CD4-positive, alpha-beta T cell (primary cell): ENCODE results near the gene ABHD16B. TPM values are rescaled to one million over a fixed set of nuclear protein-coding genes. Genes with fewer than 3 reads are reported as not detected.
"Not testable (repeated sequence)": the region's sequence is repeated elsewhere in the genome, so short reads cannot be mapped to it uniquely, and the experiment has no call there.

ENCODE experiments used
- ATAC-seq: fragments of 200-7000 bp; cut with Tn5 transposase; one replicate; pipeline ENCODE4 v1.10.0; 2022; ENCODE audit warnings: mild to moderate bottlenecking; ENCODE audit not compliant: poor library complexity
- CTCF ChIA-PET: fragments of 350-600 bp; sonication (Branson Sonifier 250); formaldehyde crosslinking; loops from one replicate; lab custom pipeline; 2021; ENCODE audit warnings: antibody characterized with exemption, inconsistent platforms; lab: Charles Lee
- POLR2A ChIA-PET: fragments of 350-600 bp; sonication (Branson Sonifier 250); formaldehyde crosslinking; loops from one replicate; lab custom pipeline; 2021; ENCODE audit warnings: antibody characterized with exemption, inconsistent platforms; lab: Charles Lee
- DNase-seq, 14 experiments: peaks; one replicate each; pipeline ENCODE4 v3.0.0-alpha.2; 2013 to 2020; ENCODE audit warnings: mixed read lengths in 2 of 14
- H3K27ac ChIP-seq, 2 donors: one replicate each; pipeline versions ENCODE4 v1.5.1 to v1.7.0; 2013; ENCODE audit warnings: low read length in 2 of 2, low read depth in 1 of 2, mild to moderate bottlenecking in 1 of 2
- H3K27me3 ChIP-seq, 2 experiments: 1 replicate in 1 of 2; 2 replicates in 1 of 2; pipeline versions ENCODE4 v1.6.1 to v1.7.0; 2013; ENCODE audit warnings: low read length in 2 of 2, control low read depth in 1 of 2, mild to moderate bottlenecking in 1 of 2, moderate library complexity in 1 of 2; ENCODE audit not compliant: insufficient read depth in 2 of 2, control insufficient read depth in 1 of 2
- H3K36me3 ChIP-seq: one replicate; pipeline ENCODE4 v1.6.1; 2013; ENCODE audit warnings: low read length, control low read depth; ENCODE audit not compliant: insufficient read depth
- H3K4me1 ChIP-seq: one replicate; pipeline ENCODE4 v1.6.1; 2013; ENCODE audit warnings: low read length, control low read depth; ENCODE audit not compliant: insufficient read depth
- H3K4me3 ChIP-seq: one replicate; pipeline ENCODE4 v1.5.1; 2013; ENCODE audit warnings: mild to moderate bottlenecking, low read length, moderate library complexity
- H3K9me3 ChIP-seq, 2 experiments: 1 replicate in 1 of 2; 2 replicates in 1 of 2; pipeline versions ENCODE4 v1.6.1 to v1.7.0; 2013; ENCODE audit warnings: low read length in 2 of 2, mild to moderate bottlenecking in 2 of 2, control low read depth in 1 of 2, moderate library complexity in 1 of 2; ENCODE audit not compliant: control insufficient read depth in 1 of 2, insufficient read depth in 1 of 2
- H3K27ac Mint-ChIP-seq: one replicate; pipeline ENCODE4 v1.8.0; 2020; ENCODE audit warnings: mixed read lengths
- H3K27me3 Mint-ChIP-seq: one replicate; pipeline ENCODE4 v1.8.0; 2021; ENCODE audit warnings: mixed read lengths
- H3K36me3 Mint-ChIP-seq: one replicate; pipeline ENCODE4 v1.8.0; 2021; ENCODE audit warnings: low read depth, mixed read lengths
- H3K4me1 Mint-ChIP-seq: one replicate; pipeline ENCODE4 v1.8.0; 2021; ENCODE audit warnings: low read depth, mixed read lengths
- H3K4me3 Mint-ChIP-seq: one replicate; pipeline ENCODE4 v1.8.0; 2020; ENCODE audit warnings: mild to moderate bottlenecking, mixed read lengths
- H3K9me3 Mint-ChIP-seq: one replicate; pipeline ENCODE4 v1.8.0; 2020; ENCODE audit warnings: mixed read lengths
- intact Hi-C, 2 experiments: fragments of 100-400 bp; cut with DNase I in 1 of 2; cut with micrococcal nuclease in 1 of 2; formaldehyde crosslinking; loops; one replicate each; pipeline versions ENCODE4 v1.15.1 to v1.9.0; 2023 to 2025; cut with DNase I, micrococcal nuclease
- total RNA-seq, 174 experiments: library from RNA in 2 of 174; stranded (reverse) in 2 of 174; gene quantifications; one replicate each; pipeline ENCODE4 v1.2.3 and lab custom pipeline; 2021 to 2026
- TF ChIP-seq, protein P1 (sequence below): fragments of 200-600 bp; IDR thresholded peaks from one replicate; pipeline ENCODE4 v1.8.0; 2022; ENCODE audit warnings: antibody characterized with exemption, mild to moderate bottlenecking

Gene ABHD16B
- total RNA-seq, 2 experiments from 2014 or later: not detected

DNA sequence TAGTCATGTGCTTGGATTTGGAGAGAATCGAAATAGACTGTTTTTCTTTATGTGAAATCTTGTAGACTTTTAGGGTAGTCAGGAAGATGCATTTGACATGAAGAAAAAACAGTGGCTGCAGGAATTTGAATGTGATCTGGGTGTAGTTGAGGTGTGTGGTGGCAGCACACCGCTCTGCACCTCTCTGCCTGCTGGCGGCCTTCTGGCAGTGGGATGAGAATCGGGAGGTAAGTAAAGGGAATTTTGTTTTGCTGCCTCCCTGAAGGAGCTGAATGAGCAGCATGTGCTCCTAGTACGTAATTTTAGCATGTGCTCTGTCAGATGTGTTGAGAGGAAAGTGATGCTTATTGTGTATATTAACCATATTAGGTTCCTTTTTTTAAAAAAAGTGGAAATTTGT lies 7.0 kb downstream of the ABHD16B start:
- Histone ChIP-seq H3K27me3 (no peaks in the 10 kb centered on the region), H3K27ac (no peak overlapping the region), H3K4me1 (peaks cover 38% of the 10 kb centered on the region), H3K36me3 (peaks cover 34% of the 10 kb centered on the region), H3K9me3 (no peaks in the 10 kb centered on the region), H3K4me3 (no peak overlapping the region)
- Mint-ChIP-seq H3K36me3 (peaks cover 45% of the 10 kb centered on the region), H3K4me3 (peak overlapping the region; percentile 30), H3K27ac (no peak overlapping the region), H3K4me1 (peaks cover 27% of the 10 kb centered on the region), H3K9me3 (no peaks in the 10 kb centered on the region), H3K27me3 (no peaks in the 10 kb centered on the region)
- ATAC-seq: no peak
- intact Hi-C loops: loop anchor here in 1 of 2 experiments (10.0 kb wide), 1 partner anchor 213 kb away; the partner anchor contains the start of genes RTEL1 and STMN3
- ChIA-PET CTCF (no interaction called here), POLR2A (interaction anchor here (0.7 kb wide), 1 partner anchor 13 kb away, joined by 3 read pairs; no protein-coding TSS in a partner anchor)
- TF ChIP-seq, protein P1, sequence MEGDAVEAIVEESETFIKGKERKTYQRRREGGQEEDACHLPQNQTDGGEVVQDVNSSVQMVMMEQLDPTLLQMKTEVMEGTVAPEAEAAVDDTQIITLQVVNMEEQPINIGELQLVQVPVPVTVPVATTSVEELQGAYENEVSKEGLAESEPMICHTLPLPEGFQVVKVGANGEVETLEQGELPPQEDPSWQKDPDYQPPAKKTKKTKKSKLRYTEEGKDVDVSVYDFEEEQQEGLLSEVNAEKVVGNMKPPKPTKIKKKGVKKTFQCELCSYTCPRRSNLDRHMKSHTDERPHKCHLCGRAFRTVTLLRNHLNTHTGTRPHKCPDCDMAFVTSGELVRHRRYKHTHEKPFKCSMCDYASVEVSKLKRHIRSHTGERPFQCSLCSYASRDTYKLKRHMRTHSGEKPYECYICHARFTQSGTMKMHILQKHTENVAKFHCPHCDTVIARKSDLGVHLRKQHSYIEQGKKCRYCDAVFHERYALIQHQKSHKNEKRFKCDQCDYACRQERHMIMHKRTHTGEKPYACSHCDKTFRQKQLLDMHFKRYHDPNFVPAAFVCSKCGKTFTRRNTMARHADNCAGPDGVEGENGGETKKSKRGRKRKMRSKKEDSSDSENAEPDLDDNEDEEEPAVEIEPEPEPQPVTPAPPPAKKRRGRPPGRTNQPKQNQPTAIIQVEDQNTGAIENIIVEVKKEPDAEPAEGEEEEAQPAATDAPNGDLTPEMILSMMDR: no peak
- DNase-seq: no peak

DNA sequence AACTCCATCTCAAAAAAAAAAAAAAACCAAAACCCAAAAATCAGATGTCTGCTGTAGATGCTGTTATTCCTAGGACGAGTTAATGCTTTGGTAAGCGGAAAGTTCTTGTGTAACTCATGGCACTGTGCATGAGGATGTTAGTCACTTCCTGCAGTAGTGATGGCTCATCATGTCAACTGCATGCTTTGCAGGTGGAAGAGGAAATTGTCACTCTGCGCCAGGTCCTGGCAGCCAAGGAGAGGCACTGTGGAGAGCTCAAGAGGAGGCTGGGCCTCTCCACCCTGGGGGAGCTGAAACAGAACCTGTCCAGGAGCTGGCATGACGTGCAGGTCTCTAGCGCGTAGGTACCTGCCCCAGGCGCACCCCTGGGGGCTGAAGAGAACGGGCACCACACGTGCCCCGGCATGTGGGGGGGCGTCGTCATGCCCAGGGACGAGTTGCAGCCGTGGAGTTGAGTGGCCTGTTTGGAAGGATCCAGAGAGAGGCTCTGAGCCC lies 12.2 kb downstream of the ABHD16B start:
- no peaks in the 10 kb centered on the region for H3K27me3 ChIP-seq
- H3K4me1 ChIP-seq: peaks cover 11% of the 10 kb centered on the region
- Mint-ChIP-seq H3K36me3 (peaks cover 62% of the 10 kb centered on the region), H3K9me3 (no peaks in the 10 kb centered on the region), H3K27me3 (no peaks in the 10 kb centered on the region), H3K4me1 (peaks cover 4% of the 10 kb centered on the region), H3K4me3 (no peak overlapping the region), H3K27ac (peak overlapping the region; percentile 3)
- DNase-seq (peak in 5 of 14 experiments; percentile 14 to 76 (median 62)), ATAC-seq (peak; percentile 70)
- TF ChIP-seq, protein P1: no peak
- POLR2A ChIA-PET: interaction anchor here (0.7 kb wide), 1 partner anchor 8 kb away, joined by 3 read pairs; the partner anchor contains the start of gene TPD52L2
- no peaks in the 10 kb centered on the region for H3K9me3 ChIP-seq
- no peak overlapping the region for H3K4me3 ChIP-seq
- CTCF ChIA-PET: interaction anchor here (0.8 kb wide), 1 partner anchor 165 kb away, joined by 3 read pairs; no protein-coding TSS in a partner anchor
- H3K36me3 ChIP-seq: peaks cover 75% of the 10 kb centered on the region
- intact Hi-C loops: no loop called here
- H3K27ac ChIP-seq: peak overlapping the region in 1 of 2 donors; percentile 40

DNA sequence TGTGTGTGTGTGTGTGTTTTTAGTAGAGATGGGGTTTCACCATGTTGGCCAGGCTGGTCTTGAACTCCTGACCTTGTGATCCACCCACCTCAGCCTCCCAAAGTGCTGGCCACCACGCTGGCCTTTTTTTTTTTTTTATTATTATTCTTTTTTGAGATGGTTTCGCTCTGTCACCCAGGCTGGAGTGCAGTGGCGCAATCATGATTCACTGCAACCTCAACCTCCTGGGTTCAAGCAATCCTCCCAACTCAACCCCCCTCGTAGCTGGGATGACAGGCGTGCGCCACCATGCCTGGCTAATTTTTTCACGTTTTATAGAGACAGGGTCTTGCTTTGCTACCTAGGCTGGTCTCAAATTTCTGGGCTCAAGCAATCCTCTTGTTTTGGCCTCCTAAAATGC lies 12.9 kb downstream of the ABHD16B start:
- H3K4me3 Mint-ChIP-seq, H3K27ac ChIP-seq, H3K27ac Mint-ChIP-seq, H3K9me3 ChIP-seq, H3K27me3 ChIP-seq, H3K27me3 Mint-ChIP-seq, ATAC-seq, intact Hi-C loops, H3K9me3 Mint-ChIP-seq, H3K4me3 ChIP-seq, H3K4me1 Mint-ChIP-seq: not testable (repeated sequence)
- DNase-seq: peak in 2 of 14 experiments; percentile 54 to 64
- H3K4me1 ChIP-seq: peaks cover 11% of the 10 kb centered on the region
- peaks cover 57% of the 10 kb centered on the region for H3K36me3 Mint-ChIP-seq
- ChIA-PET POLR2A (interaction anchor here (1.4 kb wide), 1 partner anchor 9 kb away, joined by 4 read pairs; the partner anchor contains the start of gene TPD52L2), CTCF (interaction anchor here (0.8 kb wide), 1 partner anchor 164 kb away, joined by 3 read pairs; no protein-coding TSS in a partner anchor)
- peaks cover 76% of the 10 kb centered on the region for H3K36me3 ChIP-seq
